ENCODE measurements around the gene KIAA0753.

KIAA0753 gene

GRCh38 chr17:6583411-6583810 is 57.1 kb downstream of the KIAA0753 start:
- no peak for DNase-seq (ENCODE audit: low spot score)
- Histone ChIP-seq H3K27ac (ENCODE audit: poor library complexity, severe bottlenecking) (no peak overlapping the region), H3K9me3 (ENCODE audit: severe bottlenecking) (no peaks in the 10 kb centered on the region), H3K4me1 (ENCODE audit: insufficient read depth, poor library complexity, severe bottlenecking) (peaks cover 3% of the 10 kb centered on the region), H3K4me3 (ENCODE audit: severe bottlenecking) (no peak overlapping the region), H3K27me3 (ENCODE audit: insufficient read depth, poor library complexity, severe bottlenecking) (no peaks in the 10 kb centered on the region), H3K36me3 (ENCODE audit: low read depth) (peaks cover 81% of the 10 kb centered on the region)
- TF ChIP-seq, protein P1, sequence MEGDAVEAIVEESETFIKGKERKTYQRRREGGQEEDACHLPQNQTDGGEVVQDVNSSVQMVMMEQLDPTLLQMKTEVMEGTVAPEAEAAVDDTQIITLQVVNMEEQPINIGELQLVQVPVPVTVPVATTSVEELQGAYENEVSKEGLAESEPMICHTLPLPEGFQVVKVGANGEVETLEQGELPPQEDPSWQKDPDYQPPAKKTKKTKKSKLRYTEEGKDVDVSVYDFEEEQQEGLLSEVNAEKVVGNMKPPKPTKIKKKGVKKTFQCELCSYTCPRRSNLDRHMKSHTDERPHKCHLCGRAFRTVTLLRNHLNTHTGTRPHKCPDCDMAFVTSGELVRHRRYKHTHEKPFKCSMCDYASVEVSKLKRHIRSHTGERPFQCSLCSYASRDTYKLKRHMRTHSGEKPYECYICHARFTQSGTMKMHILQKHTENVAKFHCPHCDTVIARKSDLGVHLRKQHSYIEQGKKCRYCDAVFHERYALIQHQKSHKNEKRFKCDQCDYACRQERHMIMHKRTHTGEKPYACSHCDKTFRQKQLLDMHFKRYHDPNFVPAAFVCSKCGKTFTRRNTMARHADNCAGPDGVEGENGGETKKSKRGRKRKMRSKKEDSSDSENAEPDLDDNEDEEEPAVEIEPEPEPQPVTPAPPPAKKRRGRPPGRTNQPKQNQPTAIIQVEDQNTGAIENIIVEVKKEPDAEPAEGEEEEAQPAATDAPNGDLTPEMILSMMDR (IDR thresholded peaks at IDR 0.05; ENCODE audit: poor library complexity, severe bottlenecking) = no peak
- ATAC-seq (ENCODE audit: low read depth) = no peak

DNA sequence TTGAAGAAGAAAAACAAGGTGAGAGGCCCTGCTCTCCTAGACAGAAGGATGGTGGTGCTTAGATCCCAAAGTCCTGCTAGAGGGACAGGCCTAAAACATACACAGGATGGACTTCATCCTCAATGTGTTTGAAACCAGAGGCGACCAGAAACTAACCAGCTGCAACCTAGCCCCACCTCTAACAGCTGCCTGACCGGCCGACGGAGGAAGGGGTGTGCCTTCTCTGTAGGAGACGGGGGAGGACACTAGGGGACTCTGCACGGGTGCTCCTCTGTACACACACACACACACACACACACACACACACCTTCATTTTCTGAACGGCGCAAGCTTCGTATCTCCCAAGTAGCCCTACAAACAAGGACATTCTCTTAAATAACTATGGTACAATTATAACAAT is 59.9 kb downstream of the KIAA0753 start:
- Histone ChIP-seq H3K9me3 (ENCODE audit: severe bottlenecking) (no peaks in the 10 kb centered on the region), H3K4me1 (ENCODE audit: insufficient read depth, poor library complexity, severe bottlenecking) (peaks cover 16% of the 10 kb centered on the region), H3K4me3 (ENCODE audit: severe bottlenecking) (no peak overlapping the region), H3K27ac (ENCODE audit: poor library complexity, severe bottlenecking) (no peak overlapping the region), H3K27me3 (ENCODE audit: insufficient read depth, poor library complexity, severe bottlenecking) (no peaks in the 10 kb centered on the region), H3K36me3 (ENCODE audit: low read depth) (peaks cover 66% of the 10 kb centered on the region)
- DNase-seq (ENCODE audit: low spot score) (no peak), ATAC-seq (ENCODE audit: low read depth) (no peak)
- TF ChIP-seq, protein P1 (IDR thresholded peaks at IDR 0.05; ENCODE audit: poor library complexity, severe bottlenecking) = no peak

- Histone ChIP-seq H3K4me1 (ENCODE audit: insufficient read depth, poor library complexity, severe bottlenecking) (peaks cover 24% of the 10 kb centered on the region), H3K27ac (ENCODE audit: poor library complexity, severe bottlenecking) (peak overlapping the region; percentile 42), H3K9me3 (ENCODE audit: severe bottlenecking) (no peaks in the 10 kb centered on the region), H3K36me3 (ENCODE audit: low read depth) (peaks cover 46% of the 10 kb centered on the region), H3K27me3 (ENCODE audit: insufficient read depth, poor library complexity, severe bottlenecking) (no peaks in the 10 kb centered on the region), H3K4me3 (ENCODE audit: severe bottlenecking) (no peak overlapping the region)
- no peak for DNase-seq (ENCODE audit: low spot score)
- ATAC-seq (ENCODE audit: low read depth) = no peak
- TF ChIP-seq, protein P1 (IDR thresholded peaks at IDR 0.05; ENCODE audit: poor library complexity, severe bottlenecking) = no peak
Observed at GRCh38 chr17:6578491-6578890, 62.0 kb downstream of the KIAA0753 start.

DNA sequence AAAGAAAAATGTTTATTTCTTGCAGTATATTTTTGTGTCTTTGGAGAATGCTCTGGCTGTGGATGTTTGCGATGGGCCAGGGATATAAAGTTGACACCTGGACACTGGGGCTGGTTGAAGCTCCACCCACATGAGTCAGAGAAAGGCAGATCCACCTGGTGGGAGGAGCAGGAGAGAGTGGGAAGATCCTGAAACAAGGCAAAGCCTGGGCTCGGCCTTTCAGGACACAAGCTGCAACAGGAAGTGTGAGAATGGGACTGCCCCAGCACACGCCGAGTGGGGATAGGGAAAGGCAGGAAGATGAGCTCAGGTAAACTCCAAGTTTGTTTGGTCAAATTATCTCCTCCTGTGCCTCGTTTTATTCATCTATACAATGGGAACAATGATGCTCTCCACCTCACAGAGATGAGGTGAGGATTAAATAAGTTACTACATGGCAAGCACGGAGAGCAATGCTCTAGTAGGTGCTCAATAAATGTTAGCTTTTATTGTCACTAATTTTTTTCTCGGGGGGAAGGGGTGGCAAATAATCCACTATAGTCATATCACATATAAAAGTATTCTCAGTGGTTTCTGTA is 62.7 kb downstream of the KIAA0753 start:
- Histone ChIP-seq H3K9me3 (ENCODE audit: severe bottlenecking) (no peaks in the 10 kb centered on the region), H3K4me3 (ENCODE audit: severe bottlenecking) (no peak overlapping the region), H3K4me1 (ENCODE audit: insufficient read depth, poor library complexity, severe bottlenecking) (peaks cover 24% of the 10 kb centered on the region), H3K36me3 (ENCODE audit: low read depth) (peaks cover 39% of the 10 kb centered on the region), H3K27me3 (ENCODE audit: insufficient read depth, poor library complexity, severe bottlenecking) (no peaks in the 10 kb centered on the region), H3K27ac (ENCODE audit: poor library complexity, severe bottlenecking) (peak overlapping the region; percentile 42)
- DNase-seq (ENCODE audit: low spot score) (peak; percentile 88), ATAC-seq (ENCODE audit: low read depth) (peak; percentile 94)
- TF ChIP-seq, protein P1 (IDR thresholded peaks at IDR 0.05; ENCODE audit: poor library complexity, severe bottlenecking) = no peak

DNA sequence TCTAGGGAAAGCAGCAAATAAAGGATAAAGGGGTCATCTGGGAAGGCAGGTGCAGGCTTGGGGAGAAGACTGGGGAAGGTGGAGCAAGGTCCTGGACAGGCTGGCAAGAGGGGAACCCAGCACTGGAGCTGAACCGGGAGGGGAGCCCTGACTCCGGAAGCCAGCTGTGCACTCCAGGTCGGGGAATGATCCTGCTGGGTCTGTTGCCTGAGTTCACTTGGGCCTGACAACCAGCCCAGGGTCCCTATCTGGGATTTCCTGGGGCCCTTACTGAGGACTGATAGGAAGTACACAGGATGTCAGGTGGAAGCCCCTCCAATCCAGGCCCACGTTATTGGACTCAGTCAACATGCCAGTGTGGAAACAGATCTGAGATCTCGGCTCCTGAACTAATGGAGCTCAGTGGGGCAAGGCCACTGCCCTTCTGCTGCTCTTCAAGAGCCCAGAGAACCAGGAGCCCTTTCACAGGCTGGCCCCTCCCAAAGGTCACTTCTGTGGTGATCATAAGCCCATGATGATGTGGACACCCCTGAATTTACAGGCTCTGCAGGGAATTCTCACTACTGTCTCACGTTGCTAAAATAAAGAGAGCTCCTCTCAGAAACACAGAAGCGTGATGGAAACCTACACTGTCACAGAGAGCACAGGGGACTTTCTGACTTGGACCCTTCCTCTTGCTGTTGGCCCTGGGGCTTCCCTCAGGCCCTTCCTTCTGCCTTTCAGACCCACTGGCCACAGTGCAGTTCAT is 64.3 kb downstream of the KIAA0753 start:
- H3K27ac ChIP-seq (ENCODE audit: poor library complexity, severe bottlenecking) = peak overlapping the region; percentile 1
- peaks cover 24% of the 10 kb centered on the region for H3K36me3 ChIP-seq (ENCODE audit: low read depth)
- TF ChIP-seq, protein P1 (IDR thresholded peaks at IDR 0.05; ENCODE audit: poor library complexity, severe bottlenecking) = no peak
- no peaks in the 10 kb centered on the region for H3K9me3 ChIP-seq (ENCODE audit: severe bottlenecking)
- peaks cover 24% of the 10 kb centered on the region for H3K4me1 ChIP-seq (ENCODE audit: insufficient read depth, poor library complexity, severe bottlenecking)
- no peaks in the 10 kb centered on the region for H3K27me3 ChIP-seq (ENCODE audit: insufficient read depth, poor library complexity, severe bottlenecking)
- no peak for DNase-seq (ENCODE audit: low spot score)
- no peak for ATAC-seq (ENCODE audit: low read depth)
- H3K4me3 ChIP-seq (ENCODE audit: severe bottlenecking) = no peak overlapping the region
